ENCODE data around the gene MIA. TPM values are rescaled to one million over a fixed set of nuclear protein-coding genes. Genes with fewer than 3 reads are reported as not detected.

MIA gene
- total and polyA plus RNA-seq, 9 of the 15 experiments (the other 6 are each of a cell fraction or from before 2014, with no cell fraction given) = 0.21 TPM; not detected in 8

DNA sequence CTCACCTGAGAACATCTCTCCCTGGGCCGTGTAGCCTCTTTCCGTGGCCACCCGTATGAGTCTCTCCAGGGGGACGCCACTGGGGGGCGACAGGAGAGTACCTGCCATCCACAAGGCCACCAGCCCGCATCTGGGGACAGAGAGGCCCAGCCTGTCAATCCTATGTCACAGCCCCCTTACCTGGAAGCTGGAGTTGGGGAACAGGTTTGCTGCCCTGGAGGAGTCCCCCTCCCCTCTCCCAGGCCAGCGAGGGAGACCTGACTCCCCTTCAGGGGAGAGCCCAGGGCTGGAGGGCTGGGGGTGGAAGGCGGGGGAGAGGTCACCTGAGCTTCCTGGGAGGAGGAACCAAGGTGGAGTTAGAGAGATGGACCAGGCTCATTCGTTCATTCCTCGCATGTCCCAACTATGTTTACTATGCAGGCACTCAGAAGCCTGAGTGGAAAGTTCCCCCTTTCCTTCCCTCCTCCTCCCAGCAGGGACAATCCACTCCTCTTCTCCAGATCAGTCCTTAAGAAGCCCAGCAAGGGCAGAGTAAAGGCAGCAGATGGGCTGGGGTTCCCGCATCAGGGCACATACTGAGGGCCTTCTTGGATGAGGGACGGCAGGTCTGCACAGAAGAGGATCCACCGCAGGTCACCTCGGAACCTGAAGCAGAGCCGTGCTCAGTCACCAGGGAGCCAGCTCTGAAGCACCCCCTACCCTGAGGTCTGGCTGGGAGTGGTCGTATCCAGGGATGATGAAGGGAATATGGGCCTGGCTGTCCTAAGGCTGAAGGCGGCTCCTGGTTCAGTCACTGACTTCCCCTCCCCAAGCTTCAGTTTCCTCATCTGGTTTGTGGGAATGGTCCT is 30.5 kb upstream of the MIA start (continued):
- no peak for TF ChIP-seq SAP30 (IDR thresholded peaks at IDR 0.05; ENCODE audit: borderline replicate concordance, insufficient read depth, low read depth, low read length, poor library complexity, severe bottlenecking)
- TF ChIP-seq, protein P1, sequence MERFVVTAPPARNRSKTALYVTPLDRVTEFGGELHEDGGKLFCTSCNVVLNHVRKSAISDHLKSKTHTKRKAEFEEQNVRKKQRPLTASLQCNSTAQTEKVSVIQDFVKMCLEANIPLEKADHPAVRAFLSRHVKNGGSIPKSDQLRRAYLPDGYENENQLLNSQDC (CRISPR knock-in tag; IDR thresholded peaks at IDR 0.05) = no peak

DNA sequence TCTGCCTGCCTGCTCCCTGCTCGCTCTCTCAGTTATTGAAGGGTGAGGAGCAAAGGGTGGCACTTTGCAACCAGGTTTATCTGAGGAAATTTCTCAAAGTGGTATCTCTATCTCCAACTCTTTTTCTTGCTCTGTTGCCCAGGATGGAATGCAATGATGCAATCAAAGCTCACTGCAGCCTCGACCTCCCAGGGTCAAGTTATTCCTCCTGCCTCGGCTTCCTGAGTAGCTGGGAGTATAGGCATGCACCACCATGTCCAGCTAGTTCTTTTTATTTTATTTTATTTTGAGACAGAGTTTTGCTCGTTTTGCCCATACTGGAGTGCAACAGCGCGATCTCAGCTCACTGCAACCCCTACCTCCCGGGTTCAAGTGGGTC is 29.9 kb upstream of the MIA start:
- Histone ChIP-seq H3K9ac (ENCODE audit: insufficient read depth in 1 of 2, low read depth in 2 of 2, low read length in 2 of 2) (peak overlapping the region in 1 of 2 experiments; percentile 85; a peak in 1 of 4 replicates), H3K4me2 (ENCODE audit: insufficient read depth, low read length) (no peak overlapping the region)

More for the DNA sequence above, 29.9 kb upstream of the MIA start:
- peaks cover 25% of the 10 kb centered on the region for H3K79me2 ChIP-seq (ENCODE audit: control insufficient read depth, insufficient read depth, low read length)
- in situ Hi-C loops (cut with MboI) (no loop called here), intact Hi-C loops (cut with micrococcal nuclease) (no loop called here)
- no peaks in the 10 kb centered on the region for H4K20me1 ChIP-seq (replicated peaks; ENCODE audit: control insufficient read depth, insufficient read depth, low read length)
- 63% methylated on average over 7 of the region's 7 CpGs for WGBS (ENCODE audit: insufficient coverage, low coverage, missing lambda C conversion rate)
- H3K36me3 ChIP-seq (ENCODE audit: control insufficient read depth, insufficient read depth, low read length) = peaks cover 7% of the 10 kb centered on the region; the same call in 2 of the 3 replicates
- no peak for DNase-seq (ENCODE audit: extremely low read depth in 1 of 4, low spot score in 3 of 4)
- ChIA-PET POLR2A (interaction anchor here (0.7 to 1.8 kb wide), 3 partner anchors 10 to 22 kb away, joined by 3 to 6 read pairs (median 3); no protein-coding TSS in a partner anchor), CTCF (ENCODE audit: low intra/inter-chr PET ratio) (no interaction called here)
- FAIRE-seq = no peak
- no peak overlapping the region for H2AFZ ChIP-seq (ENCODE audit: low read depth, low read length)
- H3K27me3 ChIP-seq (ENCODE audit: control insufficient read depth in 2 of 2, insufficient read depth in 2 of 2, low read length in 2 of 2) = no peaks in the 10 kb centered on the region
- no peak for ATAC-seq
- no peaks in the 10 kb centered on the region for H3K9me3 ChIP-seq (replicated peaks; ENCODE audit: control insufficient read depth, insufficient read depth, low read depth, low read length)
- H3K4me3 ChIP-seq = no peak overlapping the region
- H3K27ac ChIP-seq (ENCODE audit: extremely low read depth, low read depth, low read length) = no peak overlapping the region
- no TSS peak for BruUV-seq (replicated peaks)
- TF ChIP-seq CXXC5 (CRISPR knock-in tag; IDR thresholded peaks at IDR 0.05) (0 out of 2 replicates have a peak, but pooled peaks have one; percentile 10), CEBPG (CRISPR knock-in tag; IDR thresholded peaks at IDR 0.05) (peak; percentile 10; the same call in 1 of the 2 replicates), CEBPG (tag; conservative IDR thresholded peaks at IDR 0.05 in 1 of 2, IDR thresholded peaks at IDR 0.05 in 1 of 2) (peak; percentile 63 to 77)
- TF ChIP-seq, protein P2, sequence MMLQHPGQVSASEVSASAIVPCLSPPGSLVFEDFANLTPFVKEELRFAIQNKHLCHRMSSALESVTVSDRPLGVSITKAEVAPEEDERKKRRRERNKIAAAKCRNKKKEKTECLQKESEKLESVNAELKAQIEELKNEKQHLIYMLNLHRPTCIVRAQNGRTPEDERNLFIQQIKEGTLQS (IDR thresholded peaks at IDR 0.05) = peak; percentile 73
- TF ChIP-seq, protein P2 (CRISPR knock-in tag; conservative IDR thresholded peaks at IDR 0.05) = no peak
- TF ChIP-seq, protein P3, sequence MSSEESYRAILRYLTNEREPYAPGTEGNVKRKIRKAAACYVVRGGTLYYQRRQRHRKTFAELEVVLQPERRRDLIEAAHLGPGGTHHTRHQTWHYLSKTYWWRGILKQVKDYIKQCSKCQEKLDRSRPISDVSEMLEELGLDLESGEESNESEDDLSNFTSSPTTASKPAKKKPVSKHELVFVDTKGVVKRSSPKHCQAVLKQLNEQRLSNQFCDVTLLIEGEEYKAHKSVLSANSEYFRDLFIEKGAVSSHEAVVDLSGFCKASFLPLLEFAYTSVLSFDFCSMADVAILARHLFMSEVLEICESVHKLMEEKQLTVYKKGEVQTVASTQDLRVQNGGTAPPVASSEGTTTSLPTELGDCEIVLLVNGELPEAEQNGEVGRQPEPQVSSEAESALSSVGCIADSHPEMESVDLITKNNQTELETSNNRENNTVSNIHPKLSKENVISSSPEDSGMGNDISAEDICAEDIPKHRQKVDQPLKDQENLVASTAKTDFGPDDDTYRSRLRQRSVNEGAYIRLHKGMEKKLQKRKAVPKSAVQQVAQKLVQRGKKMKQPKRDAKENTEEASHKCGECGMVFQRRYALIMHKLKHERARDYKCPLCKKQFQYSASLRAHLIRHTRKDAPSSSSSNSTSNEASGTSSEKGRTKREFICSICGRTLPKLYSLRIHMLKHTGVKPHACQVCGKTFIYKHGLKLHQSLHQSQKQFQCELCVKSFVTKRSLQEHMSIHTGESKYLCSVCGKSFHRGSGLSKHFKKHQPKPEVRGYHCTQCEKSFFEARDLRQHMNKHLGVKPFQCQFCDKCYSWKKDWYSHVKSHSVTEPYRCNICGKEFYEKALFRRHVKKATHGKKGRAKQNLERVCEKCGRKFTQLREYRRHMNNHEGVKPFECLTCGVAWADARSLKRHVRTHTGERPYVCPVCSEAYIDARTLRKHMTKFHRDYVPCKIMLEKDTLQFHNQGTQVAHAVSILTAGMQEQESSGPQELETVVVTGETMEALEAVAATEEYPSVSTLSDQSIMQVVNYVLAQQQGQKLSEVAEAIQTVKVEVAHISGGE (CRISPR knock-in tag; IDR thresholded peaks at IDR 0.05) = no peak
- H3K4me1 ChIP-seq (replicated peaks in 1 of 2; ENCODE audit: control insufficient read depth in 2 of 2, insufficient read depth in 2 of 2, low read length in 2 of 2) = peaks cover 17 to 46% of the 10 kb centered on the region in 2 experiments
- no peaks in the 10 kb centered on the region for H3K9me1 ChIP-seq (ENCODE audit: control insufficient read depth, insufficient read depth, low read length)

Measured in K562 (cell line).